Measurements from ENCODE around the gene ZMYM5.
"Not testable (repeated sequence)": the region's sequence is repeated elsewhere in the genome, so short reads cannot be mapped to it uniquely, and the experiment has no call there.

ZMYM5 gene

DNA sequence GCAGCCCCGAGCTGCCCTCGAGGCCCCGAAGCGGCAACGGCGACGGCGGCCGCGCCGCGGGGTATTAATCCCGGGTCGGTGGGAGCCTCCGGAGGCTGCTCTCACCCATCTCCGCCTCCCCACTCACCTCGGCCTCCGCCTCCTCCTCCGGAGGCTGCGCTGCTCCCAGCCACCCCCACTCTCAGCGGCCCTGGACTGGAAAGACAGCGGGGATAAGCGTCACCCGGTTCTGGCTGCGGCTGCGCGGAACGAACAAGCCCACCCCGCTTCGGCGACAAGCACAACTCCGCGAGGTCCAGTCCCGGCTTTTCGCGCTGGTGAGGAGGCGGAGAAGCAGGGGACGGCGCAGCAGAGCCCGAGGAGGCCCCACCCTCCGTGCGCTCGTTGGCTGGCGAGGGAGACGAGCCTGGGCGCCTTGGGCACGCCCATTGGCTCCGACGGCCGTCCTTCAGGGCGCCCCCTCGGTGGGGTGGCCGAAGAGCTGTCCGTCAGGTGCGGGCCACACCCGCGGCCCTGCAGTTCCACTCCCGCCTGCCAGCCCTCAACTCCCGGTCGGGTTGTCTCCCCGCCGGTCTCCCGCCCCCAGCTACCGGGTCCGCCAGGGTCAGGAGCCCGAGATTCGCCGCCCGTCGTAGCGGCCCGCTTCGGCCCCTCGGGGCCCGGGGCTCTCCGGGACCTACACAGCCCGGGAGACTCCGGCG, at the start of gene ZMYM5:
ZMYM5 (minus strand) TSS at position 327 of the 701 bp plus-strand sequence. CDS start 11,469 bp downstream, outside the sequence.
- peak; percentile 98 for DNase-seq (ENCODE audit: low spot score)

GRCh38 chr13:19910336-19911072, 47.1 kb upstream of the ZMYM5 start:
- DNase-seq (ENCODE audit: low spot score): peak; percentile 40

DNA sequence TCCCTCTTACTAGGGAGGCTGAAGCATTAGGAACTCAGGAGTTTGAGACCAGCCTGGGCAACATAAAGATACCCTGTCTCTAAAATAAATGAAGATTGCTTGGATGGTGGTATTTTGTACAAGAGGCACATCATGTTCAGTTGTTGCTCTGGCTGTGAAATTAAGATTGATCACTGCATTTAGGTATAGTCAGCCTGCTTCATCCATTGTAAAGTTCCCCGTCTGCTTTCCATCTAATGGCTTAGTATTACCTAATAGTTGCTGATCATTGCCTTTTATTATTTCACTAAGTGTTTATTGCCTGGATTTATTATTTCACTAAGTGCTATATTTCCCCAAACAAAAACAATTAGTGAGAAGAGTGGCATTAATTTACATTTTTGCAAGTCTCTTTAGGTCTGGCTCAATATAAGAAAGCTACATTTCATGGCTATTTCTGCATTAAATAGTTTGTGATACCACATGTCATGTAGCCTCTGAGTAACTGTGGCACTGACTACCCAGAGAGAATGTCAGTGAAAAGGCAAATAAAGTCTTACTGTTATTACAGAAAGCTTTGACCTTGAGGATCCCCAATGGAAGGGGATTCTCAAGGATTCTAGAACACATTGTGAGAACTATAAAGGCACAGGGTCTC, 45.0 kb upstream of the ZMYM5 start:
- no peak for DNase-seq (ENCODE audit: low spot score)

DNA sequence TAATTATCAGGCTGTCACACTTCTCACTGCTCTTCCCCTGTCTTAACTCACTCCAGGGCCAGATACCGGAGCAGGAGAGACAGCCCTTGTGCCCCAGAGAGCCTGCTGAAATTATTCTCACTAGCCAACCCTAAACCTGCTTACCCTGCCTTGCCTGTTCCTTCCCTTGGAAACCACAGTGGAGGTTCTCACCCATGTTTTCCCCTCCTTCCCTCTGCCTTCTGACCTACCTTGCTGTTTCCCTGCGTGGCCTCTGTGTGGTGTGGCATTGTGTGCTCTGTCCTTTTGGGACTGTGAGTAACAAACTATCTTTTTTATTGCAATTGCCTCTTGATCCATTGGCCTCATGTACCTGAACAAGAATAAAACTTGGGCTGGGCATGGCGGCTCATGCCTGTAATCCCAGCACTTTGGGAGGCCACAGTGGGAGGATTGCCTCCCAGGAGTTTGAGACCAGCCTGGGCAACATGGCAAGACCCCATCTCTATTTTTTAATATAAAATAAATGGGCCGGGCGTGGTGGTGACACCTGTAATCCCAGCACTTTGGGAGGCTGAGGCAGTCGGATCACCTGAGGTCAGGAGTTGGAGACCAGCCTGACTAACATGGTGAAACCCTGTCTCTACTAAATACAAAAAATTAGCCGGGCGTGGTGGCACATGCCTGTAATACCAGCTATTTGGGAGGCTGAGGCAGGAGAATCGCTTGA, 42.2 kb upstream of the ZMYM5 start:
- DNase-seq (ENCODE audit: low spot score): not testable (repeated sequence)

GRCh38 chr13:19890030-19890429, 26.6 kb upstream of the ZMYM5 start:
- no peak for DNase-seq (ENCODE audit: low spot score)

- peak; percentile 20 for DNase-seq (ENCODE audit: low spot score)
These were observed 25.4 kb upstream of the ZMYM5 start for GRCh38 chr13:19888799-19889198.

DNA sequence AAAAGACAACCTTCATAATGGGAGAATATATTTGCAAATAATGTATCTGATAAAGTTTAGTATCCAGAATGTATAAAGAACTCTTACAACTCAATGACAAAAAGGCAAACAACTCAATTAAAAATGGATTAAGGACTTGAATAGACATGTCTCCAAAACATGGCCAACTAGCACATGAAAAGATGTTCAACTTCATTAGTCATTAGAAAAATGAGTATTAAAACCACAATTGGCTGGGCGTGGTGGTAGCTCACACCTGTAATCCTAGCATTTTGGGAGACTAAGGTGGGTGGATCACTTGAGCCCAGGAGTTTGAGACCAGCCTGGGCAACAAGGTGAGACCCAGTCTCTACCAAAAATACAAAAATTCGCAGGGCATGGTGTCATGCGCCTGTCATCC, 18.8 kb upstream of the ZMYM5 start:
- no peak for DNase-seq (ENCODE audit: low spot score)

DNA sequence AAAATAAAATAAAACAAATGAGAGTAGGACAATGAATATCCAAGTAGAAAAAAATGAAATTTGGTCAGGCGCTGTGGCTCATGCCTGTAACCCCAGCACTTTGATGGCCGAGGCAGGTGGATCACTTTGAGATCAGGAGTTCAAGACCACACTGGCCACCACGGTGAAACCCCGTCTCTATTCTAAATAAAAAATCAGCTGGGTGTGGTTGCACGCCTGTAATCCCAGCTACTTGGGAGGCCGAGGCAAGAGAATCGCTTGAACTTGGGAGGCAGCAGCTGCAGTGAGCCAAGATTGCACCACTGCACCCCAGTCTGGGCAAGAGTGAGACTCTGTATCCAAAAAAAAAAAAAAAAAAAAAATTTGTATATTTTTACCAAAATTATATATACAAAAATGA, 18.2 kb upstream of the ZMYM5 start:
- no peak for DNase-seq (ENCODE audit: low spot score)

DNA sequence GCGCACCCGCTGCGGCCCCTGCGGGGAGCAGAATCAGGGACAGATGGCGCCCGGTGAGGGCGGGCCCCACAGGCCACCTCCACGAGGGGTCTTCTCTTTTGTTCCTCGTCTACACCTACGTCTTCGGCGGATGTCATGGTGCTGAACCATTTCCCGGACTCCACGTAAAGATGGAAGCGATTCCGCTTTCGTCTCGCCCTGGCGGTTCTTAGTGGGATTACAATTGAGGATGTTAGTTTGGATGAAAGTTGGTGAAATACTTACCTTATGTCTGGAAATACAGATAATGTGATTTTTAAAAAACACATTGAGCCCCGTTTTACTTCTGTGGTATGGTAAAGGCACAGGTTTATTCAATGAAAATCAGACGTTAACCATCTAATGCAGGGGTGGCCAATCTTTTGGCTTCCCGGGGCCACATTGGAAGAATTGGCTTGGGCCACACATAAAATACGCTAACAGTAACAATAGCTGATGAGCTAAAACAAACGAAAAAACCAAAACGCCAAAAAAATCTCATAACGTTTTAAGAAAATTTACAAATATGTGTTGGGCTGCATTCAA, 1.4 kb upstream of the ZMYM5 start:
- DNase-seq (ENCODE audit: low spot score): peak; percentile 51

DNA sequence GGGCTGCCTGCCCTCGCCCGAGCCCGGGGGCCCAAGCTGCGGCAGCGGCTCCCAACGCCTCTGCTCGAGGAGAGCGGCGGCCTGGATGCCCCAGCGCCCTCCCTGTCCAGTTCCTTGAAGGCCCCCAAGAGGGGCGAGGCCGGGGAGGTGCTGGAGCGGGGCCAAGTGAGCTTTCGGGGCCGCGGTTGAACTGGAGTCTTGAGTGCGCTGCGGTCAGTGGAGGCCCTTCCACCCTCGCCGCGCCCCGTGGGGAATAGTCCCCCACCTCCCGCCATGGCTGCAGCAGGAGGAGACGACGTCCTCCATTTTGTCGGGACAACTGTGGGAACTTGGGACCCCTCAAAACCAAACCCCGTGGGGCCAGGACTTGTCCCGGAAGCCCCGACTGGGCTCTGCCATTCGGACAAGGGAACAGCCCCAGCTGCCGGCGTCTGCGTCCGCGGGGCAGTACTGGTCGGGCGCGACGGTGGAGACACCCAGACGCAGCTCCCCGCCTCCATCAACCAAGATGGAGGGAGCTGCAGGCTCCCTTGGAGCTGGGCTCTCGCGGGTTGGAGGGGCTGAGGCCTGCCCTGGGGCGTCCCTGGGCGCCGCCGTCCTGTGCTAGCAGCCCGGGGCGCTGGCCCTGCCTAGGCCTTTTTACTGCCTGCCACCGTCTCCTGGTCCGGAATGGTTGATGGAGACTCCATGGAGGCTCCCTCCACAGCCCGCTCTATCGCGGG, 736 bp upstream of the ZMYM5 start:
- peak; percentile 70 for DNase-seq (ENCODE audit: low spot score)

DNA sequence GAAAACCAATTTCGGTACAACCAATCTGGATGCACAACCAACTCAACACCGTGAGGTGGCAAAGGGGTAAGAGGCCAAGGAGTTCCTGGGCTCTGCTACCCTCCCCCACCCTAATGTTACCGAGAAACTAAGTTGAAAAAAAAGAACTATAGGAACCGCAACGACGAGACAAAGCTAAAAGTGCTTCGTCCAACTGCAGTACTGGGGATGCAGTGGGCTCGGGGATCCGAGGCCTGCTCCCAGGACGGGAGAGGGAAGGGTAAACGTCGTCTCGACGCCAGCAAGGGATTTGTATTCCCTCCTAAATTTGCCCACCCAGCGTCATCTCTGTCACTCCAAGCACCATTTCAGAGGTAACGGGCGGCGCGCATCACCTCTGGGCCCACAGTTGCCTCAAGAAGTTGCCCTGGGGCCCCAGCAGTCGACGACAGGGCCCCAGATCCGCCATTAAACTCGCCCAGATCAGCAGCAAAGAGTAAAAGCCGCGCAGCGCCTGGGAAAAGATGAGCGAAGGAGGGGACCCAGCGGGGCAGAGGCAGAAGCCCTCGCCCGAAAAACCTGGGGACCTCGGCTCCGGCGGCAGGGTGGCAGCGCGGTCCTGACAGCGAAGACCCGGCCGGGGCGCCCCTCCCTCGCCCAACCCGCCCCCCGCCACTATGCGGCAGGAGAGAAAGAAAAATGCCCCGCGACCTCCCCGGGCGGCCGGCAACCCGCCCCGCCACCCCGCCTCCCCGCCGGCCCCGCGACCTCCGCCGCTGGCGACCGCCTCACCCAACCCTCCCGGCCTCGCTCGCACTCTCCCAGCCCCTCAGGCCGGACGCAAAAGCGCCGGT, 752 bp downstream of the ZMYM5 start:
- DNase-seq (ENCODE audit: low spot score): peak; percentile 36

- no peak for DNase-seq (ENCODE audit: low spot score)
These were observed 1.7 kb downstream of the ZMYM5 start for GRCh38 chr13:19861762-19862161.

GRCh38 chr13:19860884-19861655, 2.4 kb downstream of the ZMYM5 start:
- DNase-seq (ENCODE audit: low spot score): no peak

- DNase-seq (ENCODE audit: low spot score): not testable (repeated sequence)
These were observed 5.8 kb downstream of the ZMYM5 start for GRCh38 chr13:19857637-19858036.

GRCh38 chr13:19852766-19853165, 10.7 kb downstream of the ZMYM5 start:
- DNase-seq (ENCODE audit: low spot score): no peak

GRCh38 chr13:19845758-19846157, 17.7 kb downstream of the ZMYM5 start:
- peak; percentile 94 for DNase-seq (ENCODE audit: low spot score)

DNA sequence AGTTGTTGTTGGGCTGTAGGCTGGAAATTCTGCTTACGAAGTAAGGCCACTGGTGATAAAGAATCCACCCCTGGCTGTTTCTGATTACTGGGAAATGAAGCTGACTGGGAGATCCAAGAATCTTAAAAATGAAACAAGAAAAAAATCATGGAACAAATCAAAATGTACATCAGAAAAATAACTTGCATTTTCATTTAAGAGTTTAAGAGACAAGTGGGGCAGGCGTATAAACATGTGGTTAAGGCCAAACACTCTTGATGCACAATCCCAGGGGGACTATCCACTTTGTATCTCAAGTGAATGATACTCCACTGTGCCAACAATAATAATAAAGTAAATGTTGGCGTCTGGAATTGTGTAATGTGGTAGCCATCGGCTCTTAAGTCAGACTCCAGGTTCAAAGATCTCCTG, 24.6 kb downstream of the ZMYM5 start:
- peak; percentile 29 for DNase-seq (ENCODE audit: low spot score)

DNA sequence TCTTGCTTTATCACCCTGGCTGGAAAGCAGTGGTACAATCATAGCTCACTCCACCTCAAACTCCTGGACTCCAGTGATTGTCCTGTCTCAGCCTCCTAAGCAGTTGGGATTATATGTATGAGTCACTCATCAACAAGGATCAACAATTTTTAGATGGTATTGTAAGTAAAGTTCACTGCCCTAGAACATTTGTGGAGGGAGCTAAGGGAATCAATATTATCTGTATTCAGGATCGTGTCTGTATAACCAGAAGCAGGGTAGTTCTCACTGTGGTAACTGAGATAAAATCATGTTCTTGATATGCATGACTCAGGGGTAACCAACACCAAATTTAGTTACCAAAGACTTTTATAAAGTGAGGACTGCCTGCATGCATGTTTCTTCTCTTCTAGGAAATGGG, 27.0 kb downstream of the ZMYM5 start:
- DNase-seq (ENCODE audit: low spot score): no peak

GRCh38 chr13:19834704-19835103, 28.7 kb downstream of the ZMYM5 start:
- DNase-seq (ENCODE audit: low spot score): no peak

DNA sequence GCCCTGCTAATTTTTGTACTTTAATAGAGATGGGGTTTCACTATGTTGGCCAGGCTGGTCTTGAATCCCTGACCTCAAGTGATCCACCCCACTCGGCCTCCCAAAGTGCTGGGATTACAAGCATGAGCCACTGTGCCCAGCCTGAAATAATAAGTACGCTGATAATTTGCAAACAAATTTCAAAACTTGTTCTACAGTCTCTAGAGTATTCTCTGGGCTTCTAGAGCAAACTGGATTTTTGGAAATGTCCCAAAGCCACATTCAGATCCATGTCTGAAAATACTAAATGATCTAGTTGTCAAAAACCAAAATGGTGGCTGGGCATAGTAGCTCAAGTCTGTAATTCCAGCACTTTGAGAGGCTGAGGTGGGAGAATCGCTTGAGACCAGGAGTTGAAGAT, 40.8 kb downstream of the ZMYM5 start:
- no peak for DNase-seq (ENCODE audit: low spot score)
